Endothelial cell (in vitro differentiated cells): ENCODE results near the gene ZNRF3. TPM values are rescaled to one million over a fixed set of nuclear protein-coding genes. Genes with fewer than 3 reads are reported as not detected.
A peak's percentile ranks its signal among the peaks of the same experiment; 100 is the strongest.
"Not testable (repeated sequence)": the region's sequence is repeated elsewhere in the genome, so short reads cannot be mapped to it uniquely, and the experiment has no call there.

Source experiments
- DNase-seq: peaks from one replicate; pipeline ENCODE4 v3.0.0; 2021; ENCODE audit warnings: low spot score
- H3K27ac Mint-ChIP-seq: one replicate; pipeline ENCODE4 v1.8.0; 2021; ENCODE audit warnings: mixed read lengths, inconsistent platforms; ENCODE audit not compliant: unreplicated experiment
- H3K27me3 Mint-ChIP-seq: one replicate; pipeline ENCODE4 v1.8.0; 2021; ENCODE audit warnings: mild to moderate bottlenecking, moderate library complexity, mixed read lengths, inconsistent platforms; ENCODE audit not compliant: unreplicated experiment
- H3K36me3 Mint-ChIP-seq: one replicate; pipeline ENCODE4 v1.8.0; 2021; ENCODE audit warnings: mild to moderate bottlenecking, low read depth, mixed read lengths, inconsistent platforms; ENCODE audit not compliant: unreplicated experiment
- H3K4me1 Mint-ChIP-seq: one replicate; pipeline ENCODE4 v1.8.0; 2021; ENCODE audit warnings: mild to moderate bottlenecking, mixed read lengths, inconsistent platforms; ENCODE audit not compliant: unreplicated experiment
- H3K4me3 Mint-ChIP-seq: one replicate; pipeline ENCODE4 v1.8.0; 2021; ENCODE audit warnings: mild to moderate bottlenecking, mixed read lengths, inconsistent platforms; ENCODE audit not compliant: unreplicated experiment
- H3K9me3 Mint-ChIP-seq: one replicate; pipeline ENCODE4 v1.8.0; 2021; ENCODE audit warnings: mixed read lengths, inconsistent platforms; ENCODE audit not compliant: unreplicated experiment
- total RNA-seq: library from RNA; stranded (reverse); fragmentation: NEBNext Ultra II Directional; extraction: Animal tissue kit (Norgen Biotek cat#: 25700); gene quantifications from one replicate; pipeline ENCODE4 v1.2.1, GENCODE V29; 2021; ENCODE audit not compliant: unreplicated experiment
- TF ChIP-seq, protein P1 (sequence below): fragments of 200-600 bp; sonication (generic); IDR thresholded peaks from one replicate; pipeline ENCODE4 v1.5.0; 2021; ENCODE audit warnings: antibody characterized with exemption; ENCODE audit not compliant: unreplicated experiment

Gene ZNRF3
- total RNA-seq, 1 donor from 2014 or later = 3.3 TPM

DNA sequence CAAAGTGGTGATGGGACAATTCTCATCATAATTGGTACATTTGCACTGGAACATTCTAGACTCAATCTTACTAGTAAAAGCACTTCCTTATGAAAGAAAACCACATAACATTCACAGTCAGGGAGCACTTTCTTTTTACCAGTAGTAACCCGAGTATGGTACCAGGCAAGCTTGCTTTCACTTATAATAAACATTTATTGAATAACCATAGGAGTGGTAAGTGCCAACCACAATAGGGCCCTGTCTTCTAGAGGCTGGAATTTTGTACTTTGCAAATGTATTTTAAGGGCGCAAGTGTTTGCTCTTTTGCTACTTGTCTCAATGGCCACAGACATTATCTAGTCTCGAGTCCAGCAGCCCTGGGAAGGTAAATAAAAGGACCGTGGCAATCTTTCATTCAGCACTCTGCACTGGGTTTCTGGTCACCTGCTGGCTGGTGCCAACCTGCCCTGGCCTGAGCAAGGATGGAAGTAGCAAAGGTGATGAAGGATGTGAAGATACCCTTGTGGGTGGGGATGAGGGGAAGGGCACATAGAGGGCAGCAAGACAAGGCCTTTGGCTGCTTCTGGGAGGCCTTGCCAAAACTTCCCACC lies 154.1 kb downstream of the ZNRF3 start:
- Mint-ChIP-seq H3K27ac (no peak overlapping the region), H3K4me1 (peaks cover 6% of the 10 kb centered on the region), H3K27me3 (peaks cover 2% of the 10 kb centered on the region), H3K4me3 (no peak overlapping the region), H3K36me3 (no peaks in the 10 kb centered on the region), H3K9me3 (no peaks in the 10 kb centered on the region)
- TF ChIP-seq, protein P1, sequence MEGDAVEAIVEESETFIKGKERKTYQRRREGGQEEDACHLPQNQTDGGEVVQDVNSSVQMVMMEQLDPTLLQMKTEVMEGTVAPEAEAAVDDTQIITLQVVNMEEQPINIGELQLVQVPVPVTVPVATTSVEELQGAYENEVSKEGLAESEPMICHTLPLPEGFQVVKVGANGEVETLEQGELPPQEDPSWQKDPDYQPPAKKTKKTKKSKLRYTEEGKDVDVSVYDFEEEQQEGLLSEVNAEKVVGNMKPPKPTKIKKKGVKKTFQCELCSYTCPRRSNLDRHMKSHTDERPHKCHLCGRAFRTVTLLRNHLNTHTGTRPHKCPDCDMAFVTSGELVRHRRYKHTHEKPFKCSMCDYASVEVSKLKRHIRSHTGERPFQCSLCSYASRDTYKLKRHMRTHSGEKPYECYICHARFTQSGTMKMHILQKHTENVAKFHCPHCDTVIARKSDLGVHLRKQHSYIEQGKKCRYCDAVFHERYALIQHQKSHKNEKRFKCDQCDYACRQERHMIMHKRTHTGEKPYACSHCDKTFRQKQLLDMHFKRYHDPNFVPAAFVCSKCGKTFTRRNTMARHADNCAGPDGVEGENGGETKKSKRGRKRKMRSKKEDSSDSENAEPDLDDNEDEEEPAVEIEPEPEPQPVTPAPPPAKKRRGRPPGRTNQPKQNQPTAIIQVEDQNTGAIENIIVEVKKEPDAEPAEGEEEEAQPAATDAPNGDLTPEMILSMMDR = no peak
- no peak for DNase-seq

DNA sequence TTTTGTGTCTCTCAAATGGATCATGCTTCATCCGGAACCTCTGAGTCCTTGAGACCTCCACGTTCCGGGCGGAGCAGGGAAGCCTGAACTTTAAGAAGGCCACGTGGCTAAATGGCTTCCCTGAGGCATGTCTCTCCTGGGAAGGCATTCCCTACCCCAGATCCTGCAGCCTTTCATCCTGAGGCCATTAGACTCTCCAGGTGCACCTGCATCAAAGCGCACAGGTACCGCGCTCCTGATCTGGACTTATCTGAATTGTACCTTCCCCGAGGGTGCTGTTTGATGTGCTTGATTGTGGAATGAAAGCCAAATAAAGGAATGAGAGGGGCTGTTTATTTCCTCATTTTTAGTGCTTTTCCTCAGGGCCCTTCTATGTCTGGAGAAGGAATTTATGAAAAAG lies 155.8 kb downstream of the ZNRF3 start:
- H3K27ac Mint-ChIP-seq = no peak overlapping the region
- H3K27me3 Mint-ChIP-seq = peaks cover 2% of the 10 kb centered on the region
- no peak for DNase-seq

DNA sequence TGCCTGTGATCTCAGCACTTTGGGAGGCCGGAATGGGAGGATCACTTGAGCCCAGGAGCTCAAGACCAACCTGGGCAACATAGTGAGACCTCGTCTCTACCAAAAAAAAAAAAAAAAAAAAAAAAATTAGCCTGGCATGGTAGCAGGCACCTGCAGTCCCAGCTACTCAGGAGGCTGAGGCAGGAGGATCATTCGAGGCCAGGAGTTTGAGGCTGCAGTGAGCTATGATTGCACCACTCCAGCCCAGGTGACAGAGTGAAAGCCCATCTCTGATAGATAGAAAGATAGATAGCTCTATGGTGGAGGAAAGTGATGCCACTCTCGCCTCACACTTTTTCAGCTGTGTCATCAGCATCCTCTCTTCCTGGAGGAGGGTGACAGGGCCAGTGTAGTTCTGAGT lies 156.3 kb downstream of the ZNRF3 start:
- DNase-seq, H3K4me3 Mint-ChIP-seq, H3K27ac Mint-ChIP-seq, H3K27me3 Mint-ChIP-seq, H3K9me3 Mint-ChIP-seq, H3K36me3 Mint-ChIP-seq: not testable (repeated sequence)
- H3K4me1 Mint-ChIP-seq = peaks cover 11% of the 10 kb centered on the region

More for the DNA sequence above, 155.8 kb downstream of the ZNRF3 start:
- Mint-ChIP-seq H3K4me1 (peaks cover 11% of the 10 kb centered on the region), H3K9me3 (no peaks in the 10 kb centered on the region), H3K4me3 (no peak overlapping the region), H3K36me3 (no peaks in the 10 kb centered on the region)
- TF ChIP-seq, protein P1 = no peak

DNA sequence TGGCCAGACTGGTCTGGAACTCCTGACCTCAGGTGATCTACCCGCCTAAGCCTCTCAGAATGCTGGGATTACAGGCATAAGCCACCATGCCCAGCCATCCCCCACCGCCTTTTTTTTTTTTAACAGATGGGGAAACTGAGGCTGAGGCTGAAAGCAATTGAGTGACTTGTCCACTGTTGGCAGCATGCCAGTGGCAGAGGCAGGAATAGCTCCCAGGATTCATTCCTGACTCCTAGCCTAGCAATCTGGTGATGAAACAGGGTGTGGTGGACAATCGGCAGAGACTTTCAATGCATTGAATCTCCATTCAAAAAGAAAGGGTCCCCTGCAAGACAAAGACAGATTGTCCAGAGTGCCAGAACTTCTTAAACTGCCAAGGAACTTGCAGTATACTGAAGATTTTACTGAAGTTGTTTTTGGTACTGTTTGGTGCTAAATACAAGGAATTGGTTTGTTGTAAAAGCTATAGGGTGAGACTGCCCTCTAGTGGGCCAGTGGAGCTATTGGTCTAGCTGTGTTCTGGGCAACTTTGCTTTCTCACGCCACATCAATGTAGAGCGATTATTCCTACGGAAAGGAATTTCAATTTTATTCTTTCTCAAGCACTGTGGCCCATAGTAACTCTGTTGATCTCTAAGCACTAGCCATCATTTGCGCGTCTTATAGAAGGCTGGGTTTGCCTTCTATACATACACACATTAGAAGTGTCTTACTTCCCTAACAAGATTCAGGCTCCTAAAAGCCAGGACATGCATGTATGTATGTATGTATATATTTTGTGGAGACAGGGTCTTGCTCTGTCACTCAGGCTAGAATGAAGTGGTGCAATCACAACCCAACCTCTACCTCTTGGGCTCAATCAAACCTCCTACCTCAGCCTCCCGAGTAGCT lies 157.3 kb downstream of the ZNRF3 start:
- Mint-ChIP-seq H3K4me1 (peaks cover 11% of the 10 kb centered on the region), H3K9me3 (no peaks in the 10 kb centered on the region), H3K27me3 (peaks cover 3% of the 10 kb centered on the region), H3K27ac (no peak overlapping the region), H3K4me3 (no peak overlapping the region), H3K36me3 (no peaks in the 10 kb centered on the region)
- peak; percentile 67 for DNase-seq
- TF ChIP-seq, protein P1 = peak; percentile 90

DNA sequence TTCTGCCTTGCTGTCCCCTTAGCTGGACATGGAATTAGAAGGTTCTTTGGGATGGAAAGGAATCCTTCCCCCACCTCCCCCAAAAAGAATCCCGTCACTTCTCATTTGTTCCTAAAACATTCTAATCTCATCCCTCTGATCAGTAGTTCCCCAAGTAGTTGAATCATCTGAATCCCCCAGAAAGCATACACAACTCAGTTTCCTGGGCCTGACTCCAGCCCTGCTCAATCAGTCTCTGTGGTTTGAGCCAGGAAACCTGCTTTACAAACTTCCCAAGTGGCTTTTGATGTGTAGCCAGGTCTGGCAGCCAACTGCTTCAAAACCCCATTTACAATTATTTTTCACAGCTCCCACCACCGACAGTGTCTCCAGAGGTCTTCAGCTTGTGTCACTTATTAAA lies 158.0 kb downstream of the ZNRF3 start:
- H3K4me1 Mint-ChIP-seq = peaks cover 11% of the 10 kb centered on the region
- H3K27me3 Mint-ChIP-seq = peaks cover 3% of the 10 kb centered on the region
- no peak overlapping the region for H3K27ac Mint-ChIP-seq
- no peaks in the 10 kb centered on the region for H3K36me3 Mint-ChIP-seq
- H3K9me3 Mint-ChIP-seq = no peaks in the 10 kb centered on the region
- TF ChIP-seq, protein P1 = no peak
- no peak for DNase-seq
- no peak overlapping the region for H3K4me3 Mint-ChIP-seq
